ENCODE measurements around the gene IGF1R. TPM values are rescaled to one million over a fixed set of nuclear protein-coding genes. Genes with fewer than 3 reads are reported as not detected.

IGF1R gene
- total and polyA plus RNA-seq, 2 of the 13 experiments (the other 11 are each of a cell fraction or from before 2014, with no cell fraction given): 15.9 to 18.4 TPM

- TF ChIP-seq ARID4A (CRISPR knock-in tag; IDR thresholded peaks at IDR 0.05; ENCODE audit: borderline replicate concordance) (no peak), RORA (CRISPR knock-in tag; IDR thresholded peaks at IDR 0.05) (no peak), CC2D1A (CRISPR knock-in tag; IDR thresholded peaks at IDR 0.05) (no peak), ZBTB21 (CRISPR knock-in tag; IDR thresholded peaks at IDR 0.05) (no peak), ZNF253 (CRISPR knock-in tag; IDR thresholded peaks at IDR 0.05; ENCODE audit: borderline replicate concordance) (no peak), ZNF136 (CRISPR knock-in tag; IDR thresholded peaks at IDR 0.05; ENCODE audit: low read depth) (no peak)
Observed at GRCh38 chr15:98907927-98908471, 259.7 kb downstream of the IGF1R start (continued).

GRCh38 chr15:98909968-98910885, 261.9 kb downstream of the IGF1R start:
- no peak for ATAC-seq
- peaks cover 42 to 72% of the 10 kb centered on the region in 2 experiments for H3K36me3 ChIP-seq (replicated peaks in 1 of 2; ENCODE audit: control insufficient read depth in 1 of 2, insufficient read depth in 2 of 2, low read length in 2 of 2)
- POLR2A ChIA-PET: no interaction called here
- CTCF ChIA-PET (ENCODE audit: low intra/inter-chr PET ratio, low total read pairs): no interaction called here
- FAIRE-seq: no peak
- H3K9me3 ChIP-seq (ENCODE audit: low read length): no peaks in the 10 kb centered on the region
- peaks cover 23% of the 10 kb centered on the region; the same call in 1 of the 2 replicates for H3K4me1 ChIP-seq (ENCODE audit: insufficient read depth, low read length)
- H3K79me2 ChIP-seq (ENCODE audit: insufficient read depth, low read length): no peaks in the 10 kb centered on the region
- H3K9ac ChIP-seq (ENCODE audit: insufficient read depth, low read depth, low read length): no peak overlapping the region
- H3K4me3 ChIP-seq (replicated peaks in 1 of 3; ENCODE audit: insufficient read depth in 1 of 3, low read depth in 2 of 3, low read length in 3 of 3): no peak overlapping the region
- H3K27me3 ChIP-seq (ENCODE audit: control insufficient read depth in 1 of 2, insufficient read depth in 2 of 2, low read length in 2 of 2): no peaks in the 10 kb centered on the region
- intact Hi-C loops (cut with micrococcal nuclease; ENCODE audit: unreplicated experiment): no loop called here
- no peak for DNase-seq (ENCODE audit: low spot score)
- peaks cover 14% of the 10 kb centered on the region; the same call in 1 of the 2 replicates for H4K20me1 ChIP-seq (ENCODE audit: insufficient read depth, low read length)
- H3K27ac ChIP-seq (ENCODE audit: extremely low read length, insufficient read depth, low read length): no peak overlapping the region
- in situ Hi-C loops (cut with HindIII; ENCODE audit: extremely low pct_ligation_motif_present, low pct_unique_long_range_greater_than_20kb): no loop called here
- H2AFZ ChIP-seq (ENCODE audit: low read length): no peak overlapping the region
- H3K4me2 ChIP-seq (ENCODE audit: low read depth, low read length): no peak overlapping the region
- 95% methylated on average over 16 of the region's 21 CpGs for WGBS (ENCODE audit: low lambda C conversion rate)
- BruUV-seq (replicated peaks): no TSS peak
- TF ChIP-seq ATM (IDR thresholded peaks at IDR 0.05; ENCODE audit: borderline replicate concordance): no peak
- no peak for TF ChIP-seq HES4 (CRISPR knock-in tag; IDR thresholded peaks at IDR 0.05; ENCODE audit: borderline replicate concordance)
- TF ChIP-seq KAT2B (IDR thresholded peaks at IDR 0.05; ENCODE audit: borderline replicate concordance, low read depth, low read length): no peak
- no peak for TF ChIP-seq ZNF530 (CRISPR knock-in tag; IDR thresholded peaks at IDR 0.05; ENCODE audit: low read depth)
- no peak for TF ChIP-seq GATAD2A (CRISPR knock-in tag; IDR thresholded peaks at IDR 0.05)
- TF ChIP-seq NFYC (CRISPR knock-in tag; IDR thresholded peaks at IDR 0.05): no peak
- no peak for TF ChIP-seq XBP1 (CRISPR knock-in tag; IDR thresholded peaks at IDR 0.05)
- no peak for TF ChIP-seq GMEB1 (CRISPR knock-in tag; IDR thresholded peaks at IDR 0.05; ENCODE audit: borderline replicate concordance)
